GM12873 (cell line): ENCODE results near the gene APOL2.

ENCODE experiments used
- TF ChIP-seq, protein P1 (sequence below): IDR thresholded peaks from 2 replicates; pipeline ENCODE4 v1.5.1; 2012; ENCODE audit warnings: low read depth, mild to moderate bottlenecking, moderate library complexity, low read length, control low read depth; ENCODE audit not compliant: insufficient read depth; ENCODE audit errors: missing control alignments

Gene APOL2

DNA sequence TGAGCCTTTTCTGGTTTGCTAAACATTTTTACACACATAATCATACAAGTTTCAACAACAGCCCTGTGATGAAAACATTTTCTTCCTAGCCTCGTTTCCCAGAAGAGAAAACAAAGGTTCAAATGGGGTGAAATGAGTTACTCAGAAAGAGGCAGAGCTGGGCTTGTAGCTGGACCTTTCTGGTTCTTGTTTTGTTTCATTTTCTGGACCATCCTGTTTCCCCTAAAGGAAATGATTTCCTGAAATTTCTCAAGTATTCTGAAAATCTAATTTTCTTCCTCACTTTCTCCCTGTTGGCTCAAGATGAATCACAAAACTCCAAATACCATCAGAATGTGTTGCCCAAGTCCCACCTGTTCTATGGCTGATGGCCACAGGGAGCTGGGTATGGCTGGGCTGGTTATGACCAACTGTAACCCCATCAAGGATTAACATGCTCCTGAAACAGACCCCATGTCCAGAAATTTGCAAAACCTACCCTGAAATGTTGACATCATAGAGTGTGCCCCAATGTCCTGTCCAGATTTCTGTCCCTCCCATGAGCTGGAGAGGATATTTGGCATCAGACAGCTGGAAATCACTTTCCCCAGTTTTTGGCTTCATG, 31.1 kb downstream of the APOL2 start:
- TF ChIP-seq, protein P1, sequence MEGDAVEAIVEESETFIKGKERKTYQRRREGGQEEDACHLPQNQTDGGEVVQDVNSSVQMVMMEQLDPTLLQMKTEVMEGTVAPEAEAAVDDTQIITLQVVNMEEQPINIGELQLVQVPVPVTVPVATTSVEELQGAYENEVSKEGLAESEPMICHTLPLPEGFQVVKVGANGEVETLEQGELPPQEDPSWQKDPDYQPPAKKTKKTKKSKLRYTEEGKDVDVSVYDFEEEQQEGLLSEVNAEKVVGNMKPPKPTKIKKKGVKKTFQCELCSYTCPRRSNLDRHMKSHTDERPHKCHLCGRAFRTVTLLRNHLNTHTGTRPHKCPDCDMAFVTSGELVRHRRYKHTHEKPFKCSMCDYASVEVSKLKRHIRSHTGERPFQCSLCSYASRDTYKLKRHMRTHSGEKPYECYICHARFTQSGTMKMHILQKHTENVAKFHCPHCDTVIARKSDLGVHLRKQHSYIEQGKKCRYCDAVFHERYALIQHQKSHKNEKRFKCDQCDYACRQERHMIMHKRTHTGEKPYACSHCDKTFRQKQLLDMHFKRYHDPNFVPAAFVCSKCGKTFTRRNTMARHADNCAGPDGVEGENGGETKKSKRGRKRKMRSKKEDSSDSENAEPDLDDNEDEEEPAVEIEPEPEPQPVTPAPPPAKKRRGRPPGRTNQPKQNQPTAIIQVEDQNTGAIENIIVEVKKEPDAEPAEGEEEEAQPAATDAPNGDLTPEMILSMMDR: no peak

DNA sequence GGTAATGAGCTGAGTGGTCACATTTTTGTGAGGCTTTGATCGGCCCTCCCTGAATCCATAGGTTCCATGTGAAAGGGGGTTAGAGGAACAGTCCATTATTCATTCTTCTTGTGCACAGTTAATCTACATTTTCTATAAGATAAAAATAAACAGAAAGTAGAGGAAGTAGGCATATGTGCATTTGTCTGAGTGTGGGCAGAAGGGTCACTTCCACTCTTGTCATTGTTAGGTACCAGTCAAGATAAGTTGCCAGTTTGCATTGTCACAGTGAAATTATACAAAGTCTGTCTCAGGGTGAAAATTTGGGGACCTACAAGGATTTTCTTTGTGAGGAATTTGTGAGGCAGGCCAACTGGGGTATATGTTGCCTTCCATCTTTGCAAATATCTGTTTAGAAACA, 33.1 kb downstream of the APOL2 start:
- TF ChIP-seq, protein P1: no peak

DNA sequence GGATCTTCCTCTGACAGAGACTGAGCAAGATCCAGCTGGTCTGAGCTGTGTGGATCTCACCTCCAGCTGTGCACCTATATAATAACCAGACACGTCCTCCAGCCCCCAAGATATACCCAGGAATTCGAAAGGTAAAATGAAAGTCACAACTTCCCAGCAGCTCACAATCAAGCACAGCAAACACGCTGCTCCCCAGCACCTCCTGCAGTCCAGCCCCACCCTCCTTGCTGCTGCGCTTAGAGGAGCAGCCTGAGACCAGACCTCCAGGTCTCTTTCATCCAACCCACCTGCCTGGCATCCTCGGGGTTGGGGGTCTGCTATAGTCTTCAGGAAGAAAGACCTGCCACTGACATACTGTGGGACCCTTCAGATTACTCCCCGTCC, 34.7 kb downstream of the APOL2 start:
- TF ChIP-seq, protein P1: no peak

DNA sequence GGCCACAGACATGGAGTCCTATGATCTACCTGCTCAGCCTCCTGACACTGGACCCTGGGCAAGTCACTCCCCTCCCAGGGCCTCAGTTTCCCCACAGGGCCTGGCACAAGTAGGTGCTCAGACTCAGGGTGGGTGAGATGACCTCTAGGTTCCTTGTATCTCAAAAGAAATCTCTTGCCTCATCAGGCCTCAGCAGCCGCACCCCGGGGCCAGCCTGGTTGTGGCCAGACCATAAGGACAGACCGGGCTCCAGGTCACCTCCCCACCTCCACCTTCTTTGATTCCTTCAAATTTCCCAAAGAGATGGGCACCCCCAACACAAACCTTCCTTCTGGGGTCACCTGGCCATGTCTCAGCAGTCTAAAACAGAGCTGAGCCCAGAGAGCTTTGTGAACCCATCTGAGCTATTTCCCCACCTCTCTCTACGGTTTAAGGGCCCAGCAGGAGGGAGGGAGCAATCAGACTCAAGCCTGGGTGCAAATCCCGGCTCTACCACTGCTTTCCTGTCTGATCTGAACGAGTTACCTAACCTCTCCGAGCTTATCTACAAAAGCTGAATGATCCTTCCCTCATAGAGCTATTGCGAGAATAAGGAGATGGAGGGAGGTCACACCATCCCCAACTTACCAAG, 35.2 kb downstream of the APOL2 start:
- TF ChIP-seq, protein P1: no peak

DNA sequence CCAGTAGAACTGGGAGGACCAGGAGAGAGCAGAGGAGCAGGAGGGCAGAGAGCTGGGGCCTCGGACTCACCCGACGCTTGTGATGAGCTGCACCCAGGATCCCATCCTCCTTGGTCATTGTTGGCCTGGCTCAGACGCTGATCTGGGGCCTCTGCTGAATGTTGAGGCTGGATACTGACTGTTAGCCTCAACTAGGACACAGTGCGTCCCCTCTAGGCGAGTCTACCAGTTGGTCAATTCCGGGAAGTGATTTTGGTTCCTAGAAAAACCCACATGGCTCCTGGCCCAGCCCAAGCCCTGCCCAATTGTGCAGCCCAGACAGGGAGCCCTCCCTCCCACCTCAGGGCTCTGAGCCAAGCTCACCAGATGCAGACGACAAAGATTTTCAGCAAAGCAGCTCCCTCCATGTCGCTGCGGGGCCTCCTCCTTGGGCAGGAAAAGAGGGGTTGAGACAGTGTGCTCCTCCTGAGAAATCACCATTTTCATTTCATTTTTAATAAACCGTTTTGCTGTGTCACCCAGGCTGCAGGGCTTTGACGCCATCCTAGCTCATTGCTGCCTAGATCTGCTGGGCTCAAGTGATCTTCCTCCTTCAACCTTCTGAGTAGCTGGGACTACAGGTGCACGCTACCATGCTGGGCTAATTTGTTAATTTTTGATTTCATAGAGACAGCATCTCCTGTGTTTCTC, 37.6 kb downstream of the APOL2 start, which contains the start of gene APOL4:
Gene APOL4 (minus strand): TSS at position 180 of the 690 bp plus-strand sequence. CDS start 75 bp downstream, at position 105.
- TF ChIP-seq, protein P1: no peak

DNA sequence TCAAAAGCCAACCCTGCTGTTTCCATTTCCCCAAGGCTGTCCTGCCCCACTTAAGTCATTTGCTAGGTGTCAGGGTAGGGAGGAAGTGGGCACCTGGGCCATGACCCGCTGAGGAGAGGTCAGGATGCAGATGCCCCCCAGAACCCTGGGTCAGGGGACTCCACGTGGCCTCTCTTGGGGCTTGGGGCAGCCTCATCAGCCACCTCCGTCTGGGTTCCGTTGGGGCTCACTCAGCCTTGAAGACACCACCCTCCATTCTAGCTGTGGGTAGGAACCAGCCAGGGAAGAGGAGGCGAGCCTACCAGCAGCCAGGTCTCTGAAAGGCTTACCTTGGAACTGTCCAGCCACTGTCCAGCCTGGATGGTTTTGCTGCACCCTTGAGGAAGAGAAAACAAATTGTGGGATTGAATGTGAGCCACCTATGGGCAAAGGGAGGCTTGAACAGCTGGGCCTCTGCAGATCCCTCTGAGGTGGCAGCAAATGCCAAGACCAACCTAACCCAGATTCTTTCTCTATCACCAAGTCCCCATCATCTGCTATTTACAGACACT, 40.3 kb downstream of the APOL2 start:
- TF ChIP-seq, protein P1: no peak

DNA sequence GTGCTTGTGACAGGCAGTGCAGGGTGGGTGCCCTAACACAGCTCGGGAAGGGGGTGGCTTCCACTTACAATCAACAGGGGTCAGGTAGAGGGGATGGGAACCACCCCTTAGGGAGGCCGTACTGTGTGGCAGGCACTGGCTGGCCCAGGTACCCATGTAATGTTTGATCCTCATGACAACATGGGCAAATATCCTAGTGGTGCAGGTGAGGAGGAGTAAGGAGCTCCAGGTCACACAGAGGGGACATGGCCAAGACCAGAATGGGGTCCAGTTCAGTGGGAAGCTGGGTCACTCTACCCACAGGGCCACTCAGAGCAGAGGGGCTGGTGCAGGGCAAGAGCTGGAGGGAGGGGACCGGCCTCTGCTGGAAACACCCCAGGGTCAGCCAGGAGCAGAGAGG, 40.8 kb downstream of the APOL2 start:
- TF ChIP-seq, protein P1: no peak
